Superior temporal gyrus (tissue), 1 donor: ENCODE measurements around the gene MARVELD2.
"Not testable (repeated sequence)": the region's sequence is repeated elsewhere in the genome, so short reads cannot be mapped to it uniquely, and the experiment has no call there.

Source experiments
- DNase-seq: peaks from one replicate; pipeline ENCODE4 v3.0.0-alpha.2; 2016; ENCODE audit errors: extremely low spot score

MARVELD2 gene

GRCh38 chr5:69449511-69449910 is 34.6 kb downstream of the MARVELD2 start:
- DNase-seq, result no peak

GRCh38 chr5:69450116-69450515 is 35.2 kb downstream of the MARVELD2 start:
- DNase-seq, result no peak

- not testable (repeated sequence) for DNase-seq
Observed at GRCh38 chr5:69450527-69450926, 35.6 kb downstream of the MARVELD2 start.

GRCh38 chr5:69451941-69452647 is 37.2 kb downstream of the MARVELD2 start:
- DNase-seq, result no peak

GRCh38 chr5:69453487-69453886 is 38.6 kb downstream of the MARVELD2 start:
- not testable (repeated sequence) for DNase-seq

- no peak for DNase-seq
Observed at GRCh38 chr5:69454460-69455249, 39.7 kb downstream of the MARVELD2 start.

GRCh38 chr5:69455428-69455988 is 40.6 kb downstream of the MARVELD2 start:
- DNase-seq, result not testable (repeated sequence)

GRCh38 chr5:69462170-69462569 is 47.3 kb downstream of the MARVELD2 start:
- no peak for DNase-seq

GRCh38 chr5:69466375-69466774 is 51.5 kb downstream of the MARVELD2 start:
- not testable (repeated sequence) for DNase-seq

GRCh38 chr5:69467442-69468225 is 52.7 kb downstream of the MARVELD2 start:
- DNase-seq, result no peak

GRCh38 chr5:69468631-69469030 is 53.7 kb downstream of the MARVELD2 start:
- no peak for DNase-seq

GRCh38 chr5:69471516-69471915 is 56.6 kb downstream of the MARVELD2 start:
- not testable (repeated sequence) for DNase-seq

GRCh38 chr5:69472535-69473143 is 57.7 kb downstream of the MARVELD2 start:
- DNase-seq, result not testable (repeated sequence)

GRCh38 chr5:69477170-69477569 is 62.3 kb downstream of the MARVELD2 start:
- DNase-seq, result no peak

GRCh38 chr5:69478296-69478695 is 63.4 kb downstream of the MARVELD2 start:
- not testable (repeated sequence) for DNase-seq

- DNase-seq, result no peak
Observed at GRCh38 chr5:69484891-69485290, 70.0 kb downstream of the MARVELD2 start.

- no peak for DNase-seq
Observed at GRCh38 chr5:69485471-69485870, 70.6 kb downstream of the MARVELD2 start.

- no peak for DNase-seq
Observed at GRCh38 chr5:69489246-69489645, 74.3 kb downstream of the MARVELD2 start.

- no peak for DNase-seq
Observed at GRCh38 chr5:69491027-69491426, 76.1 kb downstream of the MARVELD2 start.

- no peak for DNase-seq
Observed at GRCh38 chr5:69491838-69492390, 77.0 kb downstream of the MARVELD2 start.

GRCh38 chr5:69492391-69492922 is 77.5 kb downstream of the MARVELD2 start, which contains the start of gene OCLN:
OCLN (plus strand) TSS chr5:69492790; CDS start chr5:69504245, 11,455 bp downstream.
- DNase-seq, result no peak
